ENCODE results near the gene TNFSF4. TPM values are rescaled to one million over a fixed set of nuclear protein-coding genes. Genes with fewer than 3 reads are reported as not detected.

The TNFSF4 gene
- total RNA-seq, 1 experiment from 2014 or later = 0.89 TPM

DNA sequence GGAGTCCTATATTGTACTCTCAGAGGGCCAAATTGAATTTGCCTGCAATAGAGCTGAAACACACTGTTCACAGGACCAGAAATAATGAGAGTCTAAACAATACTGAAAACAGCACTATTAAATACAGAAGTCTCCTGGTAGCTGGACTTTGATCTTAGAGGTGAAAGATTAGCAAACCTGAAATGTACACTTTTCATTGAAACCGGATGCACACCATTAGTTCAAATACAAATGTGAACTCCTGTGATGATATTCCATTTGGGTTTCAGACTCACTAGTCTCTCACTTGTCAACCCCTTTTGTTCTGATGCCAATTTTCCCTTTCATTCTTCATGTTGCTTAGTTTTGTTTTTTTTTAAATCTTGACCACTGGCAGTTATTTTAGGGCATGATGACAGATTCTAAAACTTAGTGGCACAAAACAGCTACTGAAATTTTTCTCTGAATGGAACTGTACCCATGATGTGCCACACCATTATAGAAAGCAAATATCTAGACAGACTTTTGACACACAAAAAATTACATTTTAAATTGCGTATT is 5.9 kb upstream of the TNFSF4 start:
- no peaks in the 10 kb centered on the region for H3K36me3 ChIP-seq (ENCODE audit: control insufficient read depth in 1 of 2, insufficient read depth in 2 of 2, low read length in 2 of 2)
- intact Hi-C loops (cut with micrococcal nuclease) = no loop called here
- ChIA-PET POLR2A (no interaction called here), CTCF (interaction anchor here (2.1 kb wide), 1 partner anchor 11 kb away, joined by 13 read pairs; no protein-coding TSS in a partner anchor), RAD21 (ENCODE audit: low non-redundant PET in 1 of 2, low total read pairs in 2 of 2, uncharacterized antibody in 2 of 2, unreplicated experiment in 2 of 2) (no interaction called here)
- H3K4me3 ChIP-seq (replicated peaks in 1 of 2; ENCODE audit: low read depth in 1 of 2, low read length in 2 of 2) = no peak overlapping the region
- no TSS peak for BruUV-seq (replicated peaks)
- H3K4me1 ChIP-seq (ENCODE audit: control insufficient read depth in 1 of 2, insufficient read depth in 2 of 2, low read length in 2 of 2) = peaks cover 10 to 12% of the 10 kb centered on the region in 2 experiments; a peak in 3 of 4 replicates
- DNase-seq (ENCODE audit: low read depth, low spot score) (no peak), ATAC-seq (no peak)
- no peak overlapping the region for H3K4me2 ChIP-seq (ENCODE audit: low read length)
- no peak overlapping the region for H2AFZ ChIP-seq (ENCODE audit: low read depth, low read length, poor library complexity, severe bottlenecking)
- H3K9me2 ChIP-seq (ENCODE audit: insufficient read depth) = no peaks in the 10 kb centered on the region
- H4K20me1 ChIP-seq (ENCODE audit: insufficient read depth) = no peaks in the 10 kb centered on the region
- no peaks in the 10 kb centered on the region for H3K79me2 ChIP-seq (ENCODE audit: insufficient read depth, low read length)
- no peak overlapping the region for H3K9ac ChIP-seq (ENCODE audit: low read length)
- no peaks in the 10 kb centered on the region for H3K9me3 ChIP-seq (ENCODE audit: control insufficient read depth in 1 of 2, insufficient read depth in 1 of 2, low read depth in 1 of 2, low read length in 2 of 2)
- no peaks in the 10 kb centered on the region for H3K27me3 ChIP-seq (ENCODE audit: insufficient read depth, low read length)
- no peak overlapping the region for H3K27ac ChIP-seq (ENCODE audit: low read depth, low read length)
- TF ChIP-seq CBX3 (IDR thresholded peaks at IDR 0.05; ENCODE audit: low read depth) (no peak), FOSL1 (IDR thresholded peaks at IDR 0.05; ENCODE audit: low read depth) (no peak), RAD21 (IDR thresholded peaks at IDR 0.05; ENCODE audit: low read depth) (no peak), POLR2A (IDR thresholded peaks at IDR 0.05; ENCODE audit: borderline replicate concordance, extremely low read depth, insufficient read depth, insufficient read length) (no peak), SRF (IDR thresholded peaks at IDR 0.05; ENCODE audit: low read depth) (no peak), JUND (IDR thresholded peaks at IDR 0.05) (no peak), ELF1 (IDR thresholded peaks at IDR 0.05; ENCODE audit: borderline replicate concordance, low read depth) (no peak), YY1 (IDR thresholded peaks at IDR 0.05; ENCODE audit: extremely low read depth, insufficient replicate concordance, low read depth, low read length) (no peak)
- TF ChIP-seq, protein P1, sequence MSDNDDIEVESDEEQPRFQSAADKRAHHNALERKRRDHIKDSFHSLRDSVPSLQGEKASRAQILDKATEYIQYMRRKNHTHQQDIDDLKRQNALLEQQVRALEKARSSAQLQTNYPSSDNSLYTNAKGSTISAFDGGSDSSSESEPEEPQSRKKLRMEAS (IDR thresholded peaks at IDR 0.05) = no peak
- TF ChIP-seq, protein P2, sequence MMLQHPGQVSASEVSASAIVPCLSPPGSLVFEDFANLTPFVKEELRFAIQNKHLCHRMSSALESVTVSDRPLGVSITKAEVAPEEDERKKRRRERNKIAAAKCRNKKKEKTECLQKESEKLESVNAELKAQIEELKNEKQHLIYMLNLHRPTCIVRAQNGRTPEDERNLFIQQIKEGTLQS (IDR thresholded peaks at IDR 0.05) = no peak

GRCh38 chr1:173210716-173211231 is 3.6 kb upstream of the TNFSF4 start:
- Histone ChIP-seq H3K9ac (ENCODE audit: low read length) (no peak overlapping the region), H3K4me2 (ENCODE audit: low read length) (no peak overlapping the region), H3K27me3 (ENCODE audit: insufficient read depth, low read length) (no peaks in the 10 kb centered on the region), H3K27ac (ENCODE audit: low read depth, low read length) (no peak overlapping the region), H4K20me1 (ENCODE audit: insufficient read depth) (no peaks in the 10 kb centered on the region), H2AFZ (ENCODE audit: low read depth, low read length, poor library complexity, severe bottlenecking) (no peak overlapping the region), H3K9me2 (ENCODE audit: insufficient read depth) (no peaks in the 10 kb centered on the region), H3K9me3 (ENCODE audit: control insufficient read depth in 1 of 2, insufficient read depth in 1 of 2, low read depth in 1 of 2, low read length in 2 of 2) (no peaks in the 10 kb centered on the region), H3K36me3 (ENCODE audit: control insufficient read depth in 1 of 2, insufficient read depth in 2 of 2, low read length in 2 of 2) (no peaks in the 10 kb centered on the region), H3K4me1 (ENCODE audit: control insufficient read depth in 1 of 2, insufficient read depth in 2 of 2, low read length in 2 of 2) (peaks cover 12 to 21% of the 10 kb centered on the region in 2 experiments; a peak in 3 of 4 replicates), H3K4me3 (replicated peaks in 1 of 2; ENCODE audit: low read depth in 1 of 2, low read length in 2 of 2) (no peak overlapping the region), H3K79me2 (ENCODE audit: insufficient read depth, low read length) (no peaks in the 10 kb centered on the region)
- DNase-seq (ENCODE audit: low read depth, low spot score) (no peak), ATAC-seq (no peak; the same call in 1 of the 2 replicates)
- RAD21 ChIA-PET (ENCODE audit: low non-redundant PET in 1 of 2, low total read pairs in 2 of 2, uncharacterized antibody in 2 of 2, unreplicated experiment in 2 of 2) = no interaction called here
- TF ChIP-seq ZNF274 (IDR thresholded peaks at IDR 0.05; ENCODE audit: low read depth, low read length) (no peak), CTCF (IDR thresholded peaks at IDR 0.05 in 2 of 3, conservative IDR thresholded peaks at IDR 0.05 in 1 of 3; ENCODE audit: borderline replicate concordance in 1 of 3, insufficient read depth in 1 of 3, low read depth in 2 of 3, low read length in 2 of 3) (no peak), SIN3A (IDR thresholded peaks at IDR 0.05; ENCODE audit: low read depth) (no peak), SRF (IDR thresholded peaks at IDR 0.05; ENCODE audit: low read depth) (no peak), JUND (IDR thresholded peaks at IDR 0.05) (no peak), RAD21 (IDR thresholded peaks at IDR 0.05; ENCODE audit: low read depth) (no peak), CEBPB (IDR thresholded peaks at IDR 0.05; ENCODE audit: low read depth) (no peak), TCF7L2 (IDR thresholded peaks at IDR 0.05; ENCODE audit: borderline replicate concordance, extremely low read depth, insufficient read depth, insufficient read length) (no peak), EZH2phosphoT487 (IDR thresholded peaks at IDR 0.05; ENCODE audit: borderline replicate concordance) (no peak), ELF1 (IDR thresholded peaks at IDR 0.05; ENCODE audit: borderline replicate concordance, low read depth) (no peak), POLR2A (IDR thresholded peaks at IDR 0.05; ENCODE audit: borderline replicate concordance, extremely low read depth, insufficient read depth, insufficient read length) (no peak)
- CTCF ChIA-PET = interaction anchor here (2.6 kb wide), 1 partner anchor 384 kb away, joined by 6 read pairs; no protein-coding TSS in a partner anchor
- POLR2A ChIA-PET = interaction anchor here (0.5 kb wide), 1 partner anchor 219 kb away, joined by 3 read pairs; no protein-coding TSS in a partner anchor
- no TSS peak for BruUV-seq (replicated peaks)
- intact Hi-C loops (cut with micrococcal nuclease) = no loop called here
